PC-3 (cell line): ENCODE results near the gene ANKRD40.

Experiments used
- CTCF ChIP-seq: fragments of 300-600 bp; sonication (generic); conservative IDR thresholded peaks from 2 replicates; pipeline ENCODE4 v1.5.1; 2017; ENCODE audit warnings: antibody characterized with exemption, low read depth, mild to moderate bottlenecking, low read length
- EZH2phosphoT487 ChIP-seq: fragments of 300-600 bp; sonication (generic); IDR thresholded peaks from 2 replicates; pipeline ENCODE4 v1.6.1; 2018; ENCODE audit warnings: mild to moderate bottlenecking, antibody characterized with exemption, low read length, borderline replicate concordance

GRCh38 chr17:50683434-50684287 lies 24.1 kb downstream of the ANKRD40 start:
- no peak for TF ChIP-seq EZH2phosphoT487
- TF ChIP-seq CTCF, result no peak
